ENCODE data around the gene CCL5. TPM values are rescaled to one million over a fixed set of nuclear protein-coding genes. Genes with fewer than 3 reads are reported as not detected.

CCL5 gene
- total and polyA plus RNA-seq, 2 experiments from 2014 or later = 1.1 to 1.4 TPM

DNA sequence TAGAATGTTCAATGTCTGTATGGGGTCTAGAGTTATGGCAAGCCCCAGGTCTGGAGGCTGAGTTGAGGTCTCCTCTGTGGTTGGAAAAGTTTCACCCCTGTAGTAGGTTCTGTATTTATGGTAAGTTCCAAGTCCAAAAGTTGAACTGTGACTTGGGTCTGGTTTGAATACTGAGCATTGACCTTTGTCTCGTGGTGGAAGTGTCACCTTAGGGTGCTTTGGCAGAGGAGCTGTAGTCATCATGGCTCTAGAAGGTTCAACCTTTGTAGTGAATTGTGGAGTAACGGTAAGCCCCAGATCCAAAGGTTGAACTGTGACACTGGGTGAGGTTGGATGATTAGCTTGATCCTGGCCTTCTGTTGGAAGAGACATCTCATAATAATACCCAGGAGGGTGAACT lies 32.8 kb upstream of the CCL5 start:
- DNase-seq (ENCODE audit: low spot score) = no peak
- Histone ChIP-seq H2AFZ (no peak overlapping the region), H3K4me1 (ENCODE audit: insufficient read depth) (no peaks in the 10 kb centered on the region), H3K27ac (no peak overlapping the region), H3K4me3 (no peak overlapping the region), H3K36me3 (replicated peaks; ENCODE audit: insufficient read depth, low read depth) (no peaks in the 10 kb centered on the region), H3K4me2 (no peak overlapping the region), H3K9me3 (ENCODE audit: low read depth) (no peaks in the 10 kb centered on the region), H3K9me2 (replicated peaks; ENCODE audit: insufficient read depth) (no peaks in the 10 kb centered on the region), H4K20me1 (ENCODE audit: insufficient read depth, poor library complexity, severe bottlenecking) (no peaks in the 10 kb centered on the region), H3K27me3 (no peaks in the 10 kb centered on the region), H3K79me2 (no peaks in the 10 kb centered on the region)
- TF ChIP-seq CTCF (IDR thresholded peaks at IDR 0.05; ENCODE audit: poor library complexity) = no peak
- TF ChIP-seq EZH2 (IDR thresholded peaks at IDR 0.05; ENCODE audit: borderline replicate concordance) = no peak
- no peak for TF ChIP-seq EZH2phosphoT487 (IDR thresholded peaks at IDR 0.05; ENCODE audit: low read depth, severe bottlenecking, unreplicated experiment)
- WGBS (ENCODE audit: low lambda C conversion rate, missing lambda C conversion rate) = 84% methylated on average over 2 of the region's 2 CpGs

DNA sequence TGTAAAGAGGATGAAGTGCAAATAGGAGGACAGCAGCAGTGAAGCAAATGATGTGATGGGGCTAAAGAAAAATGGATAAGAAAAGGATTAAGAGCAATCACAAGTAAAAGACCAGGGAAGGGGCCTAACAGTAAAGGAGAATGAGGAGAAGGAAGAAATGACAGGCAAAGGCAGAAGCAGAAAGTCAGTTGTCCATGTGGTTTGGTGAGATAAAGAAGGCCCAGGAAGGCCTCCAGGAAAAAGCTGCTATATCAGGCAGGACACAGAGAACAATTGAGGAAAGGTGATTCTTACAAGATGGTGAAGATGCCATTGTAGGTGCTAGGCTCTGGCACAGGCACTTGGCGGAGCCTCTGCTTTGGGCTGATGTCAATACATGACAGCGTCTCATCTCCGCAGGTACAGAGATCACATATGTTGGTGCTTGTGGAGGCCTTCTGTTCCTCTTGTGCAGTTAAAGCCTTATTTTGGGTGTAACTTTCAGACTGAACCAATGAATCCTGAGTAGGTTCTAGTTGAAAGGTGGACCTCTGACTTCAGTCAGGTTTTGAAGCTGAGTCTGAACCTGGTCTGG lies 32.3 kb upstream of the CCL5 start:
- WGBS (ENCODE audit: low lambda C conversion rate, missing lambda C conversion rate) = 98% methylated on average over 3 of the region's 3 CpGs
- Histone ChIP-seq H3K27ac (no peak overlapping the region), H3K4me1 (ENCODE audit: insufficient read depth) (no peaks in the 10 kb centered on the region), H3K4me2 (no peak overlapping the region), H3K36me3 (replicated peaks; ENCODE audit: insufficient read depth, low read depth) (no peaks in the 10 kb centered on the region), H2AFZ (no peak overlapping the region), H3K79me2 (no peaks in the 10 kb centered on the region), H3K9me2 (replicated peaks; ENCODE audit: insufficient read depth) (no peaks in the 10 kb centered on the region), H3K9me3 (ENCODE audit: low read depth) (no peaks in the 10 kb centered on the region), H3K27me3 (no peaks in the 10 kb centered on the region), H4K20me1 (ENCODE audit: insufficient read depth, poor library complexity, severe bottlenecking) (no peaks in the 10 kb centered on the region), H3K4me3 (no peak overlapping the region)
- no peak for DNase-seq (ENCODE audit: low spot score)
- TF ChIP-seq CTCF (IDR thresholded peaks at IDR 0.05; ENCODE audit: poor library complexity) (no peak), EZH2 (IDR thresholded peaks at IDR 0.05; ENCODE audit: borderline replicate concordance) (no peak), EZH2phosphoT487 (IDR thresholded peaks at IDR 0.05; ENCODE audit: low read depth, severe bottlenecking, unreplicated experiment) (no peak)

- 77% methylated on average over 3 of the region's 3 CpGs for WGBS (ENCODE audit: low lambda C conversion rate, missing lambda C conversion rate)
- H3K4me2 ChIP-seq = no peak overlapping the region
- no peaks in the 10 kb centered on the region for H3K27me3 ChIP-seq
- DNase-seq (ENCODE audit: low spot score) = no peak
- TF ChIP-seq EZH2phosphoT487 (IDR thresholded peaks at IDR 0.05; ENCODE audit: low read depth, severe bottlenecking, unreplicated experiment) = no peak
- TF ChIP-seq EZH2 (IDR thresholded peaks at IDR 0.05; ENCODE audit: borderline replicate concordance) = no peak
- no peak for TF ChIP-seq CTCF (IDR thresholded peaks at IDR 0.05; ENCODE audit: poor library complexity)
- no peaks in the 10 kb centered on the region for H3K9me2 ChIP-seq (replicated peaks; ENCODE audit: insufficient read depth)
- no peaks in the 10 kb centered on the region for H3K36me3 ChIP-seq (replicated peaks; ENCODE audit: insufficient read depth, low read depth)
- H3K79me2 ChIP-seq = no peaks in the 10 kb centered on the region
- H3K27ac ChIP-seq = no peak overlapping the region
- no peaks in the 10 kb centered on the region for H3K9me3 ChIP-seq (ENCODE audit: low read depth)
- H4K20me1 ChIP-seq (ENCODE audit: insufficient read depth, poor library complexity, severe bottlenecking) = no peaks in the 10 kb centered on the region
- H3K4me1 ChIP-seq (ENCODE audit: insufficient read depth) = no peaks in the 10 kb centered on the region
- H3K4me3 ChIP-seq = no peak overlapping the region
- H2AFZ ChIP-seq = no peak overlapping the region
These were observed 29.2 kb upstream of the CCL5 start for GRCh38 chr17:35909408-35909807.

Data from hepatocyte (in vitro differentiated cells).